ENCODE results near the gene MESD.

DNA sequence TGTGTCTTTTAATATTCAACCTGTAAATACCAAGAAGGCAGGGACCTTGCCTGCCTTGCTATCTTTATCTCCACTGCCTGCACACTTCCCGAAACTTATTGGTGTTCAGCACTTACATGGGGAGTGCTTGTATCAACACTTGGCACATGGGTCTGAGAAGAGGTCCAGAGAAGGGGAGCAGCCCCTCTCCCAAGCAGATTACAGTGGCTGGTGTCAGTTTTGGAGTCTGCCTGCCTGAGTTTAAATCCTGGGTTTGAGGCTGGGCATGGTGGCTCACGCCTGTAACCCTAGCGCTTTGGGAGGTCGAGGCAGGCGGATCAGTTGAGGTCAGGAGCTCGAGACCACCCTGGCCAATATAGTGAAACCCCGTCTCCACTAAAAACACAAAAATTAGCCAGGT lies 20.3 kb downstream of the MESD start:
- TF ChIP-seq POLR2AphosphoS5 (IDR thresholded peaks at IDR 0.05) (no peak), EP300 (IDR thresholded peaks at IDR 0.05) (no peak)
- TF ChIP-seq, protein P1, sequence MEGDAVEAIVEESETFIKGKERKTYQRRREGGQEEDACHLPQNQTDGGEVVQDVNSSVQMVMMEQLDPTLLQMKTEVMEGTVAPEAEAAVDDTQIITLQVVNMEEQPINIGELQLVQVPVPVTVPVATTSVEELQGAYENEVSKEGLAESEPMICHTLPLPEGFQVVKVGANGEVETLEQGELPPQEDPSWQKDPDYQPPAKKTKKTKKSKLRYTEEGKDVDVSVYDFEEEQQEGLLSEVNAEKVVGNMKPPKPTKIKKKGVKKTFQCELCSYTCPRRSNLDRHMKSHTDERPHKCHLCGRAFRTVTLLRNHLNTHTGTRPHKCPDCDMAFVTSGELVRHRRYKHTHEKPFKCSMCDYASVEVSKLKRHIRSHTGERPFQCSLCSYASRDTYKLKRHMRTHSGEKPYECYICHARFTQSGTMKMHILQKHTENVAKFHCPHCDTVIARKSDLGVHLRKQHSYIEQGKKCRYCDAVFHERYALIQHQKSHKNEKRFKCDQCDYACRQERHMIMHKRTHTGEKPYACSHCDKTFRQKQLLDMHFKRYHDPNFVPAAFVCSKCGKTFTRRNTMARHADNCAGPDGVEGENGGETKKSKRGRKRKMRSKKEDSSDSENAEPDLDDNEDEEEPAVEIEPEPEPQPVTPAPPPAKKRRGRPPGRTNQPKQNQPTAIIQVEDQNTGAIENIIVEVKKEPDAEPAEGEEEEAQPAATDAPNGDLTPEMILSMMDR (IDR thresholded peaks at IDR 0.05), result no peak

Measured in esophagus muscularis mucosa (tissue), 4 donors.